Stimulated activated CD8-positive, alpha-beta memory T cell treated with anti-CD3 and anti-CD28 coated beads, Interleukin-12 subunit alpha, Interleukin-12 subunit beta, amount 100 ng/mL, for 1 hour (primary cell): ENCODE data around the gene NT5DC2.

Source experiments
- DNase-seq: peaks from one replicate; pipeline ENCODE4 v3.0.0-alpha.2; 2020; ENCODE audit warnings: low read depth

NT5DC2 gene

GRCh38 chr3:52487788-52488691 is 45.6 kb downstream of the NT5DC2 start:
- no peak for DNase-seq

- no peak for DNase-seq
These were observed 46.4 kb downstream of the NT5DC2 start for GRCh38 chr3:52487050-52487787.

- DNase-seq, result no peak
These were observed 48.8 kb downstream of the NT5DC2 start for GRCh38 chr3:52484680-52485461.

GRCh38 chr3:52483577-52484381 is 49.9 kb downstream of the NT5DC2 start:
- DNase-seq, result no peak

- DNase-seq, result no peak
These were observed 50.6 kb downstream of the NT5DC2 start for GRCh38 chr3:52483081-52483480.

DNA sequence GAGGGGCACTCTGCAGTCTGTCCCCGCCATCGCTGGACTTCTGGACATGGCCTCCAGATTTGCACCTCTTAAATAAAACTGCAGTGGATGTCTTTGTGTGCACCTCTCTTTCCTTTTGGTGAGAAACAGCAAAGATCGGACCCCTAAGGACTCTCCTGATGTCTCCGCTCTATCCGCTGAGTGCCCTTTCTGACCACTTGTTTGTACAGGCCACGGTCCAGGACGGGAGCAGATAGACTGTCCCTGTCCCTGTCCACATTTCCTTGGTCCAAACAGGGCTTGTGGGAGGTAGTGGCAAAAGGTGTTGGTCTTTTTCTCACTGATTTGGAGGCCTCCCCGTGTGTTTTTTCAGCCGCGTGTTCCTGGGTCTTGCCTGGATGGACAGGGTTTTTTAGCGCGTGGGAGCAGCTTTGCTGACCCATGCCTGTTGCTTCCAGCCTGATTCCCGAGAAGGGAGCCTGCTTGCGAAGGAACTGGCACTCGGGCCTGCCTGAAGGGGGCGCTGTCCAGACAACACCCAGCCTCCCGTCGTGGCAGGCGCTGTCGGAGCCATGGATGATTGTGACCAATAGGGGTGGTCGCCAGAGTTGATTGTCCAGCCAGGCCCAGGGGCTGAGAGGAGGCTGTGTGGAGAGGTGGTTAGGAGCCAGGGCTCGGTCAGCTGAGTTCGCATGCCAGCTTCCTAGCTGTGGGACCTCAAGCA is 51.7 kb downstream of the NT5DC2 start:
- no peak for DNase-seq

GRCh38 chr3:52480768-52481715 is 52.6 kb downstream of the NT5DC2 start:
- no peak for DNase-seq

DNA sequence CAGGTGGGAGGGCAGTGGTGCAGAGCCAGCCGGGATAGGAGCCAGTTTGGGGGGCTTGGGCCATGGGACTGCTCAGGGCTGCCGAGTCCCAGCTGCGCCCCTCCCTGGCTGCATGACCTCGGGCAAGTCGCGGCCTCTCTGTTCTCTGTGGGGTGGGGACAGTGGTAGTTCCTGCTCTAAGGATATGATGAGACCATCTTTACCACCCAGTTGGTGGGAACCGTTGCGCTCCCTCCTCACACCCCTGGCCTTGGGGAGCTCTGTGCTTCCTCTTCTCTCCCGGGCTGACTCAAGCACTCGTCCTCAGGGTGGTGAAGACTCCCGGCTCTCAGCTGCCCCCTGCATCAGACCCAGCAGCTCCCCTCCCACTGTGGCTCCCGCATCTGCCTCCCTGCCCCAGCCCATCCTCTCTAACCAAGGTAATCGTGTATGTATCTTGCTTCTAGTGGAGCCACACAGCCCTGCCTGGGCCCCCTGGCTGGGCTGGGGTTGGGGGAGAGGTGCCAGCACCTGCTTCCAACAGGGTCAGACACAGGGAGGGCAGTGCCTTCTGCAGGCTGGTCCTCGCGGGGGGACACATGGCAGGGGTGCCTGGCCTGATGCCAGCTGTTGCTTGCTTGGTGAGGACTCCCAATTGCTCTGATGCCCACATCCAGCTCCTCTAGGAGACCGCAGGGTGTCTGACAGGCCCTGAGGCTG is 53.6 kb downstream of the NT5DC2 start:
- no peak for DNase-seq

DNA sequence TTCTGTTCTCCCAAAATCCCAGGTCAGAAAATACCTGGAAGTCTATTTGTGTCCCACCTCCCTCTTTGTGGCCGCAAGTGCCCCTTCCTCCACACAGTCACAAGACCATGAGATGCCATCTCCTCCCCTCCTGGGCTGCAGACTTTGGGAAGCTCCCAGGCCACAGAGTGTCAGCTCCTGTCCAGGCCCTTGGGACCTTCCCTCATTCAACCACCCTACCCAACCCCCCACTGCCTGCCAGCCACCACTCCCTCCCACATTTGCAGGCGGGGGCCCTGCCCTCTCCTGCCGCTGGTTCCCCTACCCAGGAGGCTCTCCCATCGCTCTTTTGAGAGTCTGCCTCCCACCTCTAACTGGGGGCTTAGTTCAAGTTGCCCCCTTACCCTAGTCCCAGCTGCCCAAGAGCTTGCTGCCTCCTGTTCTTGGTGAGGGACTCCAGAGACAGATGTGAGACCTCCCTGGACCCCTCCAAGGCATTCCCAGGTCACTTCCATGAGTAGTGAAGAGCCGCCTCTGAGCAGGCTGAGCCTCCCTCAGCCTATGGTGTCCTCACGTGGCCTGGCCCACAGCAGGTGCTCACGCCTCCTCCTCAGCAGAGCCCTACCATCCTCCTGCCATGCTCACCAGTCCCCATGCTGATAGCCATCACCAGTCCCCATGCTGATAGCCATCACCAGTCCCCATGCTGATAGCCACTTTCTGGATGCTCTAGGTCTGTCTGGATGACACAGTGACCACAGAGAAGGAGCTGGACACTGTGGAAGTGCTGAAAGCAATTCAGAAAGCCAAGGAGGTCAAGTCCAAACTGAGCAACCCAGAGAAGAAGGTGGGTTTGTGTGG is 54.4 kb downstream of the NT5DC2 start:
- no peak for DNase-seq

GRCh38 chr3:52477796-52478095 is 55.9 kb downstream of the NT5DC2 start:
- no peak for DNase-seq

DNA sequence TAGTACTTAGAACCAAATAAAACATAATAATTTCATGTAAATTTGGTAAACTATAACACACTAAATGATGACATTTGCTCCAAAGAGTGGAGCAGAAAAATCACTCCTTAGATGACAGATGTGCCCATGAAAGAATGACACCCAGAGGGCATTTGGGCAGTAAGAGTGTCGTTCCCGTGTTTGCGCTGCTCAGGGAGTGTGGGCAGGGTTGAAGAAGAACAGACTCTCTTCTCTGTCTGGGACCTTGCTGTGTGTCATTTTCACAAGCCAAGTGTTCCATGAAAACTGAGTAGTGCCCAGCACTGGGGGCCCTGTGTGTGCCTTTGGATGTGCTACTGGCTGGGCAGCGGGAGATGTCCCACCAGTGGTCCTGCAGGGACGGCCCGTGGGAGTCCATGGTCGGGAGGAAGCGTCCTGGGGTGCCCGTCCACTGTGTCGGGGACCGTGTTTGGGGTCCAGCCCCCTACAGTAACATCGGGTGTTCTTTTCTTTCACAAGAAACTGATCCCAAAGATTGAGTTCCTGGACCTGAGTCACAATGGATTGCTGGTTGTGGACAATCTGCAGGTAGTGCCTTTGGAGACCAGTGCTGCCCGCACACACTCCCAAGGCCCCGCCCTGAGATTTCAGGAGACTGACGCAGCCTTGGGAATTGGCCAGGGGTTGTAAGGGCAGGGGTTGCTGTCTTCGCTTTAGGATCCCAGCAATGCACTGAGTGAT is 56.4 kb downstream of the NT5DC2 start:
- DNase-seq, result no peak
